Measurements from ENCODE around the gene MMP28.
A peak's percentile ranks its signal among the peaks of the same experiment; 100 is the strongest.

Gene MMP28
- 0 to 2.2 (median 0.43) reads per million in 4 donors for total RNA-seq

GRCh38 chr17:35795007-35795870 is at the start of gene MMP28:
Gene MMP28 (minus strand): TSS chr17:35795641. CDS start chr17:35795377, 264 bp downstream.
- DNase-seq: peak in 3 of 5 donors; percentile 10 to 42 (median 23)

DNA sequence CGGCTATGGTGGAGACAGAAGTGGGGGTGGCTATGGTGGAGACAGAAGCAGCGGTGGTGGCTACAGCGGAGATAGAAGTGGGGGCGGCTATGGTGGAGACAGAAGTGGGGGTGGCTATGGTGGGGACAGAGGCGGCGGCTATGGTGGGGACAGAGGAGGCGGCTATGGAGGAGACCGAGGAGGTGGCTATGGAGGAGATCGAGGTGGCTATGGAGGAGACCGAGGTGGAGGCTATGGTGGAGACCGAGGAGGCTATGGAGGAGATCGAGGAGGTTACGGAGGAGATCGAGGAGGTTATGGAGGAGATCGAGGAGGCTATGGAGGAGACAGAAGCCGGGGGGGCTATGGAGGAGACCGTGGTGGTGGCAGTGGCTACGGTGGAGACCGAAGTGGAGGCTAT is 49.1 kb upstream of the MMP28 start:
- DNase-seq: no peak

DNA sequence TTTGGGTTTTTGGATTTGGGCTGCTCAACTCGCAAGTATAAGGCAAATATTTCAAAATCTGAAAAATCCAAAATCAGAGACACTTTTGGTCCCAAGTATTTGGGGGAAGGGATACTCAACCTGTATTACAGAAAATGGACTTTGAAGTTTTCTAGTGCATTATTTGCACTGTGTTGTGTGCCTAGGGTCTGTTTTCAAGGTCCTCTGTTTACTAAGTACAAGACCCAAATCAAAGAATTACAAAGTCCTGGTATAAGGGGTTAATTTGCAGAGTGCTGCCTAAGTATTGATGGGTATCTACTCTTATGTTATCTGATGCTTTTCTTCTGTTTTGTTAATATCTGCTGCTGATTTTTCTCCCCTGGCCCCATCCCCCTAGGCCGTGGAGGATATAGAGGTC is 48.3 kb upstream of the MMP28 start:
- no peak for DNase-seq

GRCh38 chr17:35842239-35842638 is 46.8 kb upstream of the MMP28 start:
- DNase-seq: no peak

- DNase-seq: no peak
These were observed 46.1 kb upstream of the MMP28 start for GRCh38 chr17:35841505-35841904.

GRCh38 chr17:35841101-35841500 is 45.7 kb upstream of the MMP28 start:
- DNase-seq: no peak

- no peak for DNase-seq
These were observed 29.8 kb upstream of the MMP28 start for GRCh38 chr17:35825206-35825605.

- no peak for DNase-seq
These were observed 25.9 kb upstream of the MMP28 start for GRCh38 chr17:35821308-35821707.

DNA sequence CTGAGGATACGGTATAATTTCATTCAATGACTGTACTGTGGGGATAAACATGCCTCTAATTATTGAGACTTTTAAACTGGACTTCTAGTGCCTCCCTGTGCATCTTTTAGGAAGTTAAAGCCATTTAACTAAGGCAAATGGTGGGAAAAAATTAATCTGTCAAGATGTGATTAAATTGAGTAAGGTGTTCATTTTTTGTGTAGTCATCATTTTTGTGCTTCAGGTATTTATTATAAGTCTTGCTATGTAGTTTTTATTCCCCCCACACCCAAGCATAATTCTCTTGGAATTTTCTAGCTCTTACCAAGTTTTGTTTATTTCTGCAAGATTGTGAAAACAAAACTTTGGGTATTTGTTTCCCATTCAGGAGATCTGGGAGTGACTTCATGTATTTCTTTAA is 24.0 kb upstream of the MMP28 start:
- DNase-seq: no peak

GRCh38 chr17:35817196-35817595 is 21.8 kb upstream of the MMP28 start:
- DNase-seq: no peak

DNA sequence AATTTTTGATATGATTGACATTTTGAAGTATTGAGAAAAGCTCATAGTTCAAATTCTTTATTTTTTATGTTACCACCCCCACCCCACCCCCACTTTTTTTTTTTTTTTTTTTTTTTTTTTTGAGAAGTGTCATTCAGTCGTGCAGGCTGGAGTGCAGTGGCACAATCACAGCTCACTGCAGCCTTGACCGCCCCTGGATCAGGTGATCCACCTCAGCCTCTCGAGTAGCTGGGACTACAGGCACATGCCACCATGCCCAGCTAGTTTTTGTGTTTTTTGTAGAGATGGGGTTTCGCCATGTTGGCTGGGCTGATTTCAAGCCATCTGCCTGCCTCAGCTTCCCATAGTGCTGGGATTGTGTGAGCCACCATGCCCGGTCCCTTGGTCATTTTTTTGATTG is 21.3 kb upstream of the MMP28 start:
- DNase-seq: no peak

DNA sequence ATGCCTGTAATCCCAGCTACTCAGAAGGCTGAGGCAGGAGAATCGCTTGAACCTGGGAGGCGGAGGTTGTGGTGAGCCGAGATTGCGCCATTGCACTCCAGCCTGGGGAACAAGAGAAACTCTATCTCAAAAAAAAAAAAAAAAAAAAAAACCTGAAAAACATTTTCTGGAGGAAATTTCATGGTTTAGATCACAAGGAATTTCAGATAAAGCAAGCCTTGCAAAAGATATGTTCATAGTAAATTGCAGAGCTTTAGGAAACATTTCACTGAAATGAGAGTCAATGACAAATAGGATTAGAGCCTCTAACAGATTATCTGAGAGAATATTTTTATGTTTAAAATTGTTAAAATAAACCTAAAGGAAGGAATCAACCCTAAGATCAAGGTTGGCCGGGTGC is 17.0 kb upstream of the MMP28 start:
- no peak for DNase-seq

DNA sequence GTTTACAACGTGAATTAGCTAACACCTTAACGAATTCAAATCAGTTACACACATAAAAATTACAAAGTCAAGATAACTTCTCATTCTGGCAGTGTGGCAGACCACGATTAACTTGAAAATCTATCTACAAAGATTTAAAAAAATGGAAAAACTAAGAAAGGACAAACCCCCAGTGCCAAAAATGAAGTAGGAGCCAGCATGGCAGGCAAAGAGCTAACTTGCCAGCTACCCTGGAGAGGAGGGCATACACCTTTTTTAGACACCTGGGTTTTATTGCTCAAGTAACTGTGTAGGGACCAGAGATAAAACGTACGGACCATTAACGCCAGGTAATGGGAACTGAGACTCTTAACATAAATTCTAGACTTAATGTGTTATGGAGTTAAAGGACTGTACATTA is 16.3 kb upstream of the MMP28 start:
- DNase-seq: no peak

DNA sequence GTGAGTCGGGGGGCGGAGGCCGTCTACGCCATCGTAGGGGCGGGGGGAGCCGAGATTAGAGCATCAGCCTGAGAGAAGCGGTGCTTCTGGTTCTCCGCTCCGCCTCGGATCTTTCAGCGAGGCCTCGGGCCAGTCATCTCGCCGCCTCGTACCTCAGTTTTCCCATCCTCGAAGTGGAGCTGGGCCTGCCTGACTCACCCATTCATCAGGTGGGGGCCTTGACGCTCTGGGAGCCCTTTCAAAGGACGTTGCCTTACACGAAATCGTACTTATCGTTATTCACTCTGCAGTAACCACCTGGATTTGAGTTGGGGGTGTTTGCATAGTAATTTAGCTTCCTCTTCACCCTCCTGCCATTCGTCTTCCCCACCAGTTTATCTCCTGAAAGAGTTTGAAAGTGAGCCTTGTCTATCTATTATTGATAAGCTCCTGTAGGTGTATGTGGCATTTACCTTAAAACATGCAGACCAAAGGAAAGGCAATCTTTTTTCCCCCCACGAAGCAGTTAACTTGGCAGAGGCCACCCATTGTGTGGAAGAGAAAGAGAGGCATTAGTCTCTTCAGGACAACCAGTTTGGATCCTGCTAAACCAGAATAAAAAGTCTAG is 14.5 kb upstream of the MMP28 start:
- DNase-seq: no peak

- peak; percentile 92 to 99 (median 94) for DNase-seq
These were observed 13.8 kb upstream of the MMP28 start, which contains the start of gene TAF15 for GRCh38 chr17:35808962-35809854. Gene TAF15 (plus strand): TSS chr17:35809484. CDS start chr17:35809570, 86 bp downstream.

- DNase-seq: no peak
These were observed 13.0 kb upstream of the MMP28 start for GRCh38 chr17:35808240-35808961.

DNA sequence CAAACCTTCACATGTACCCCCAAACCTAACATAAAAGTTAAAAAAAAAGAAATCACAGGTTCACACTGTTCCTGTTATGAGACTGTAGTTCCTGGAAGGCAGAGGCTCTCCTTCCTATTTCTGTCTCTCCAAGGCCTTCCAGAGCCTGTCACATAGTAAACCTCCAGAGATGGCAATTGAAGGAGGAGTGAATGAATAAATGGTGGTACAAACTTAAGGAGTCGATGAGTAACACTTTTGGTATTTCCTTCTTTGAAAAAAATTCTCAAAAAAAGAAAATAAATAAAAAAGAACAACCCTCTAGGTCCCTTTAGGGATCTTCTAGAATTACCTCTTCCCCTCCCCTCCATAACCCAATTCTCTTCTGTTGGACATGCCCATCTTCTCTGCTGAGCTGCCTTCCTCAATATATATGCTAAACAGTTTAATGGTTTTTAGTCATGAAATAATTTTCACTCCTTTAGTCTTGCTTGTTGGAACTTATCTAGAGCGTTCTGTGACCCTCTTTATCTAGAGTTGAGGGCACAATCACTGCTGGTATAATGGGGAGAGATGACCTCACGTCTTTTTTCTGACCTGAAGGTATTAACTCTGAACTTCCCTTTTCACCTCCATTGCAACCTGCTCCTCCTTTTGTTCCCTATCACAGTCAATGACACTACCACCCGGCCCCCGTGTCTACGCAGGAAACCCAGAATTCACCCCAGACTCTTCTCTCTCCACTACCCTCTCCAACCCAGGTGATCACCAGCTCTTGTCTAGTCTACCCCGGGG is 12.1 kb upstream of the MMP28 start:
- no peak for DNase-seq

- DNase-seq: peak in 2 of 5 donors; percentile 32 to 84
These were observed 9.3 kb upstream of the MMP28 start for GRCh38 chr17:35804658-35805192.

DNA sequence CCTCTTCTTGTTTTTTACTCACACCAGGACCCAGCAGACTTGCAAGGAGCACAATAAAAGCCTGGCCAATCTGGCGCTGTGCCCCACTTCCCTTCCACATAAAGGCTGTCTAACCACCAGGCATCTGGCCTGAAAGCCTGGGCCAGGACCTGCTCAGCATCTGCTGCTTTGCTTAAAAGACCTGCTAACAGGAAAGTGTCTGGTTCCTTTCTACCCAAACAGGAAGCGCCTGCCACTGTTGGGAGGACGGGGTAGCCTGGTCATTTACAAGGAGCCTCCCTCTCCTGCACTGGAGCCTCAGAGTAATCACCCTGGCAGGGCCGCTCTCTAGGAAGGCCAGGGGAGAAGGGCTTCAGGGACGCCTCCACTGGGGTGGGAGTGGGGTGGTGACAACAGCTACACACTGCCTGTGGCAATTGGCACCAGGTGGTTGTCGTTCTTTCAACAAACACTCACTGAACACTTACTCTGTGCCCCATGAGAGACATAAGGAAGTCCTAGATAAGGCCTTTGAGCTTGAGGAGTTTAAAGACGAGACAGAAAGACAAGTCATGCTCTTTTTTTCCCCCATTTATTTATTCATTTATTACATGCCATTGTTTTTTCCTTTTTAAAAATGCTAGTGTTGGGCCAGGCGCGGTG is 6.3 kb upstream of the MMP28 start:
- peak in 1 of 5 donors; percentile 8 for DNase-seq

DNA sequence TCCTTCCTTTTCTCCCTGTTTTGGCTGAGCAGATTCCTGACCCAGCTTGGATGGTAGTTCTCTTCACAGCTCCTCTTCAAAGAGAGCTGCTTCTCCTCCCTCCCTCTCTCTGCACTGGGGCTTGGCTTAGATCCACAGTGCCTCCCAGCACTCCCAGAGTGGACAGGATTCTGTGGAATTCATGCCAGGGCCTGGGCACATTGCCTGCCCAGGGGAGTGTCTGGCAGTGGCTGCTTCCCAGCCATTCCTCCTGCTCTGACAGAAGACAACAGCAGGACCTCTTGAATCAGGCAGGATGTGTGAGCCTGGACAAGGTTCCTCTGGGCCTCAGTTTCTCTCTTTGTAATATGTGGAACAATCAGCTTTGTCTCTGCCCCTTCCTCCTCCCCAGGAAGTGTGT is 4.5 kb upstream of the MMP28 start:
- DNase-seq: no peak

GRCh38 chr17:35797918-35798317 is 2.5 kb upstream of the MMP28 start:
- no peak for DNase-seq
